Activated CD8-positive, alpha-beta memory T cell treated with anti-CD3 and anti-CD28 coated beads for 36 hours (primary cell): ENCODE measurements around the gene EFNA5. TPM values are rescaled to one million over a fixed set of nuclear protein-coding genes. Genes with fewer than 3 reads are reported as not detected.
"Not testable (repeated sequence)": the region's sequence is repeated elsewhere in the genome, so short reads cannot be mapped to it uniquely, and the experiment has no call there.

Source experiments
- CTCF ChIA-PET: fragments of 350-600 bp; sonication (Branson Sonifier 250); formaldehyde crosslinking; loops from one replicate; lab custom pipeline; 2021; ENCODE audit warnings: antibody characterized with exemption; lab: Charles Lee
- POLR2A ChIA-PET: fragments of 350-600 bp; sonication (Branson Sonifier 250); formaldehyde crosslinking; loops from one replicate; lab custom pipeline; 2021; ENCODE audit warnings: antibody characterized with exemption; lab: Charles Lee
- total RNA-seq, 2 experiments: library from RNA; stranded (reverse); gene quantifications; one replicate each; pipeline ENCODE4 v1.2.3, GENCODE V29; 2021

Gene EFNA5
- total RNA-seq, 2 experiments from 2014 or later: not detected

GRCh38 chr5:107457881-107458280 is 212.9 kb downstream of the EFNA5 start:
- ChIA-PET CTCF (no interaction called here), POLR2A (no interaction called here)

GRCh38 chr5:107457138-107457537 is 213.6 kb downstream of the EFNA5 start:
- CTCF ChIA-PET: no interaction called here
- POLR2A ChIA-PET: no interaction called here

DNA sequence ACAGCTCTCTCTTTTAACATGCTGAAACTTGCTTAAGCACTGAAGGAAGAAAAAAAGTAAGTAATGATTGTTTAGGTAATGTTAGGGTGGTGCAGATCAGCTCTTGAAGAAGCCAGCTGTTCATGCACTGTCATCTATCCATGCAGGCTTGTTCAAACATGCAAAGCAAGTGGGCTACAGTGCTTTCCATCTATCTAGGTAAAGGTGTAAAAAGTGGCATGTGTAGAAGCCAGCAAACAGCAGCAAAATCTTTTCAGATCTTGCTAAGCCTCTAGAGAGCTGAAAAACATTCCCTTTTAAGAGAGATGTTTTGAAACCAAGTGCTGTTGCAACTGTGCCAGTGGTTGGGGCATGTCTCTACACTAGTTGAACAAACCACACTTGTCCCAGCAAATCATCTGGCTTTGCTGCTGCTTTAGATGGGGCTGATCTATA is 214.4 kb downstream of the EFNA5 start:
- CTCF ChIA-PET: no interaction called here

GRCh38 chr5:107455111-107455544 is 215.6 kb downstream of the EFNA5 start:
- CTCF ChIA-PET: no interaction called here
- POLR2A ChIA-PET: no interaction called here

More for the DNA sequence above, 214.4 kb downstream of the EFNA5 start:
- POLR2A ChIA-PET: no interaction called here

- POLR2A ChIA-PET: not testable (repeated sequence)
Measured at GRCh38 chr5:107451827-107452226, 218.9 kb downstream of the EFNA5 start.

GRCh38 chr5:107451028-107451427 is 219.7 kb downstream of the EFNA5 start:
- ChIA-PET POLR2A (no interaction called here), CTCF (no interaction called here)

More at GRCh38 chr5:107451827-107452226, 218.9 kb downstream of the EFNA5 start:
- CTCF ChIA-PET: not testable (repeated sequence)

- ChIA-PET CTCF (no interaction called here), POLR2A (no interaction called here)
Measured at GRCh38 chr5:107450531-107450930, 220.2 kb downstream of the EFNA5 start.

GRCh38 chr5:107449369-107449768 is 221.4 kb downstream of the EFNA5 start:
- POLR2A ChIA-PET: no interaction called here
- CTCF ChIA-PET: no interaction called here

DNA sequence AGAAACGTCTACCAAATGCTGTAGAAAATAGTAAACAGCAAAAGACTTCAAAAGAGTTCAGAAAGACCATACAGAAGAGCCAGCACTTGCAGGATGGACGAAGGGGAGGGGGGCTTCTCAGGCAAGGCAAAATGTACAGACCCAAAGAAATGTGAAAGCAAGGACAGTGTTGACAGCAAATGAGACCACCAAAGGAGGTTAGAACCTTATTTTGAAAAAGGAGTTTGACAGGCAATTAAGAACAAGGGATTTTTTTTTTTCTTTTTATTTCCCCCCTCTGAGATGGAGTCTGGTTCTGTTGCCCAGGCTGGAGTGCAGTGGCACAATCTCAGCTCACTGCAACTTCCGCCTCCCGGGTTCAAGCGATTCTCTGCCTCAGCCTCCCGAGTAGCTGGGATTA is 223.2 kb downstream of the EFNA5 start:
- ChIA-PET CTCF (no interaction called here), POLR2A (no interaction called here)

- ChIA-PET CTCF (no interaction called here), POLR2A (no interaction called here)
Measured at GRCh38 chr5:107446972-107447371, 223.8 kb downstream of the EFNA5 start.

GRCh38 chr5:107444300-107444699 is 226.4 kb downstream of the EFNA5 start:
- POLR2A ChIA-PET: no interaction called here
- CTCF ChIA-PET: no interaction called here

- CTCF ChIA-PET: no interaction called here
- POLR2A ChIA-PET: no interaction called here
Measured at GRCh38 chr5:107443897-107444296, 226.8 kb downstream of the EFNA5 start.

GRCh38 chr5:107442452-107442851 is 228.3 kb downstream of the EFNA5 start:
- POLR2A ChIA-PET: no interaction called here
- CTCF ChIA-PET: no interaction called here

GRCh38 chr5:107439832-107440231 is 230.9 kb downstream of the EFNA5 start:
- CTCF ChIA-PET: no interaction called here
- POLR2A ChIA-PET: no interaction called here

- ChIA-PET CTCF (no interaction called here), POLR2A (no interaction called here)
Measured at GRCh38 chr5:107437986-107438510, 232.7 kb downstream of the EFNA5 start.

DNA sequence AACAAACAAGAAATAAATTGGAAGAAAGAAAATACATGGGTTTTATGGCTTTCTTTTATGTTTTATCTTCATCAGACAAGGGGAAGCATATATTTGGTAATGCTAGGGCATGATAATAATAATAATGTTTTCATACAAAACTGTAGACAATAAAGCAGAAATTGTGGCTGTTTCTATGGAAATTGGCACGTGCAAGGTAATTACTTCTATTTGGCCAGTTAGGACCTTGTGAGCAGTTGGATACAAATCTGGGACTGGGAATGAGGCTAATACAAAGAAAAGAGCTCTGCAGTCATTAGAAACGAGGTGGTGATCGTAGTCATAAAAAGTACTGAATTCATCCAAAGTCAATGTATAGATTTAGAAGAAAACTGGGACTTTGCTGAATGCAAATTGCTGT is 233.6 kb downstream of the EFNA5 start:
- POLR2A ChIA-PET: no interaction called here

GRCh38 chr5:107436201-107436600 is 234.5 kb downstream of the EFNA5 start:
- POLR2A ChIA-PET: no interaction called here
- CTCF ChIA-PET: no interaction called here

More for the DNA sequence above, 233.6 kb downstream of the EFNA5 start:
- CTCF ChIA-PET: no interaction called here

- CTCF ChIA-PET: no interaction called here
- POLR2A ChIA-PET: no interaction called here
Measured at GRCh38 chr5:107435061-107435460, 235.7 kb downstream of the EFNA5 start.

- CTCF ChIA-PET, POLR2A ChIA-PET: not testable (repeated sequence)
Measured at GRCh38 chr5:107433646-107434045, 237.1 kb downstream of the EFNA5 start.

GRCh38 chr5:107431998-107432397 is 238.7 kb downstream of the EFNA5 start:
- CTCF ChIA-PET: no interaction called here
- POLR2A ChIA-PET: no interaction called here

DNA sequence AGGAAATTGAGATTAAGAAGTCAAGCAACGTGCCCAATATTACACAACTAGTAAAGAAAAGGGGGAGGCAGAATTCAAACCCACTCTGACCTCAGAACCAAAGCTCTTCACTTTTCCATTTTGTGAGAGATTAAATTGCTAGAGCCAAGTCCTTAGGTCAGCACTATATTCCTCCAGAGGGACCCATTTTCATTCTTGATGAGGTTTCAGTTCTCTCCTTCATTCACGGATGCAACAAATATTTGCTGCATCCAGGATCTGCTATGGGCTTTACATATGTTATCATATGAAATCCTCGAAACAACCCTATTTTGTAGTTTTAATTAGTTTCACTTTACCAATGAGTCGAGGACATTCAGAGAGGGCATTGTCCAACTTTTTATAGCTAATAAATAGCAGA is 239.2 kb downstream of the EFNA5 start:
- POLR2A ChIA-PET: no interaction called here
- CTCF ChIA-PET: no interaction called here

DNA sequence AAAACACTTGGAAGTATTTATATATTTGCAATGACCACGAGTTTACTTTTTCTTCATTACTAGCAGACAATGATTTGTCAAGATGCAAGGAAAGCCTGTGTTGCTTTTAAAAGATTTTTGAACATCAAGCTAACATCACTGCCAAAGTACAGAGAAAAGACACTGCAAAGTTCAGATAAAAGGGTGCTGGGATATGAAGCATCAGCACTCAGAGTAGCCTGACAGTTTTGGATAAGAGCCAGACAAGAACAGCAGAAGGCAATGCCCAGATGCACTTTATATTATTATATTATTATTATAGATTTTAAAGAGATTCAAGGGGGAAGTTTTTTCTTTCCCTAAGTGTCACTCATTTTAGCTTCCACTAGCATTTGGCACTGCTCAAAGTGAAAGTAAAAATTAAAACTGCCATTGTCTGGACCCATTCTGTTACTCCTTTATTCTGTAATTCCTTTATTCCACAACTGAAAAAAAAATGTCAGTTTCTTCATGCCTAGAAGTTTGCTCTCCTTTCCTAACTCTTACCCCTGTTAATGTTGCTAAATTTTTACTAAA is 240.6 kb downstream of the EFNA5 start:
- CTCF ChIA-PET: no interaction called here
- POLR2A ChIA-PET: no interaction called here
